H1 (cell line): Measurements from ENCODE around the gene C16orf46. TPM values are rescaled to one million over a fixed set of nuclear protein-coding genes. Genes with fewer than 3 reads are reported as not detected.

Experiments
- CTCF ChIA-PET: fragments of 300-600 bp; sonication (Branson Sonifier 250); formaldehyde crosslinking; loops from one replicate; lab custom pipeline; 2021; ENCODE audit not compliant: partially characterized antibody; lab: Charles Lee
- POLR2A ChIA-PET: fragments of 300-600 bp; sonication (Branson Sonifier 250); formaldehyde crosslinking; loops from one replicate; lab custom pipeline; 2021; ENCODE audit warnings: inconsistent platforms; ENCODE audit not compliant: partially characterized antibody; lab: Charles Lee
- DNase-seq, 2 experiments: peaks; one replicate each; pipeline versions ENCODE4 v3.0.0 to v3.0.0-alpha.2; 2010 to 2022; ENCODE audit warnings: low spot score in 2 of 2, low read depth in 1 of 2, mixed read lengths in 1 of 2
- FAIRE-seq: peaks from 2 replicates; lab custom pipeline; 2011; peaks lifted over from hg19 to GRCh38; lab: Jason Lieb, UNC
- H2AFZ ChIP-seq: 2 replicates; pipeline ENCODE4 v1.8.1; 2012; ENCODE audit warnings: low read length, inconsistent platforms
- H2AK5ac ChIP-seq: 2 replicates; pipeline ENCODE4 v1.6.1; 2013; ENCODE audit warnings: low read depth, low read length
- H2BK120ac ChIP-seq: replicated peaks from 2 replicates; pipeline ENCODE3; 2013; ENCODE audit warnings: low read depth, low read length, inconsistent platforms
- H2BK12ac ChIP-seq: 2 replicates; pipeline ENCODE4 v1.6.1; 2013; ENCODE audit warnings: low read depth, low read length
- H2BK15ac ChIP-seq: 2 replicates; pipeline ENCODE4 v1.6.1; 2013; ENCODE audit warnings: low read length
- H2BK20ac ChIP-seq: 2 replicates; pipeline ENCODE4 v1.6.1; 2013; ENCODE audit warnings: low read length
- H2BK5ac ChIP-seq: 2 replicates; pipeline ENCODE4 v1.6.1; 2013; ENCODE audit warnings: low read depth, low read length
- H3K14ac ChIP-seq: 2 replicates; pipeline ENCODE4 v1.6.1; 2013; ENCODE audit warnings: inconsistent platforms; ENCODE audit not compliant: insufficient read length
- H3K18ac ChIP-seq: 2 replicates; pipeline ENCODE4 v1.6.1; 2013; ENCODE audit warnings: low read length; ENCODE audit errors: extremely low read depth
- H3K23ac ChIP-seq: 2 replicates; pipeline ENCODE4 v1.6.1; 2013; ENCODE audit warnings: inconsistent platforms; ENCODE audit not compliant: insufficient read length
- H3K23me2 ChIP-seq: 2 replicates; pipeline ENCODE4 v1.6.1; 2013; ENCODE audit warnings: low read depth, low read length
- H3K27ac ChIP-seq: 2 replicates; pipeline ENCODE4 v1.6.1; 2011; ENCODE audit warnings: low read depth, low read length, inconsistent platforms
- H3K27me3 ChIP-seq, 4 experiments: replicated peaks in 1 of 4; 1 replicate in 1 of 4; 2 replicates in 3 of 4; pipeline versions ENCODE4 v1.6.1 to v1.8.1; 2011 to 2013; ENCODE audit warnings: low read length in 3 of 4, mild to moderate bottlenecking in 3 of 4, inconsistent platforms in 2 of 4, mixed read lengths in 2 of 4, moderate library complexity in 1 of 4; ENCODE audit not compliant: control insufficient read depth in 3 of 4, insufficient read depth in 3 of 4; ENCODE audit errors: extremely low read depth in 1 of 4
- H3K36me3 ChIP-seq, 4 experiments: 2 replicates each; pipeline versions ENCODE4 v1.6.1 to v1.8.1; 2011 to 2013; ENCODE audit warnings: mild to moderate bottlenecking in 4 of 4, low read length in 3 of 4, moderate library complexity in 2 of 4, control low read depth in 1 of 4, inconsistent platforms in 1 of 4; ENCODE audit not compliant: insufficient read depth in 4 of 4, control insufficient read depth in 2 of 4
- H3K4ac ChIP-seq: replicated peaks from 2 replicates; pipeline ENCODE3; 2013; ENCODE audit warnings: low read length, low read depth, mixed read lengths, inconsistent platforms; ENCODE audit not compliant: insufficient read length
- H3K4me1 ChIP-seq, 4 experiments: replicated peaks in 1 of 4; 1 replicate in 1 of 4; 2 replicates in 3 of 4; pipeline versions ENCODE4 v1.6.1 to v1.8.1; 2011 to 2013; ENCODE audit warnings: low read length in 3 of 4, inconsistent platforms in 2 of 4, mixed read lengths in 1 of 4; ENCODE audit not compliant: insufficient read depth in 4 of 4, control insufficient read depth in 3 of 4
- H3K4me2 ChIP-seq, 2 experiments: 2 replicates each; pipeline versions ENCODE4 v1.6.1 to v1.8.1; 2011 to 2013; ENCODE audit warnings: low read depth in 2 of 2, low read length in 2 of 2, control low read depth in 1 of 2, inconsistent platforms in 1 of 2, mild to moderate bottlenecking in 1 of 2; ENCODE audit not compliant: insufficient read depth in 1 of 2
- H3K4me3 ChIP-seq, 4 experiments: fragments of 200-600, 300-600 bp in 1 of 4; sonication (generic), shearing (Covaris generic), sonication (Bioruptor Twin) in 1 of 4; 2 replicates each; pipeline versions ENCODE4 v1.5.1 to v1.8.1; 2011 to 2016; ENCODE audit warnings: low read length in 4 of 4, low read depth in 3 of 4, control low read depth in 2 of 4, inconsistent platforms in 2 of 4, mild to moderate bottlenecking in 2 of 4, mixed read lengths in 1 of 4, moderate library complexity in 1 of 4; ENCODE audit not compliant: insufficient read depth in 2 of 4; ENCODE audit errors: extremely low read depth in 1 of 4
- H3K56ac ChIP-seq: replicated peaks from 2 replicates; pipeline ENCODE3; 2013; ENCODE audit warnings: low read depth, mild to moderate bottlenecking, mixed read lengths, low read length, inconsistent platforms; ENCODE audit not compliant: insufficient read length
- H3K79me1 ChIP-seq: 2 replicates; pipeline ENCODE4 v1.6.1; 2013; ENCODE audit warnings: low read depth, low read length, control low read depth
- H3K79me2 ChIP-seq, 2 experiments: 2 replicates each; pipeline versions ENCODE4 v1.6.1 to v1.8.1; 2012 to 2013; ENCODE audit warnings: low read length in 2 of 2, mild to moderate bottlenecking in 2 of 2, inconsistent platforms in 1 of 2; ENCODE audit not compliant: insufficient read depth in 2 of 2, control insufficient read depth in 1 of 2
- H3K9ac ChIP-seq, 4 experiments: replicated peaks in 1 of 4; 1 replicate in 1 of 4; 2 replicates in 3 of 4; pipeline versions ENCODE4 v1.6.1 to v1.8.1; 2011 to 2013; ENCODE audit warnings: low read depth in 3 of 4, low read length in 3 of 4, control low read depth in 2 of 4, mild to moderate bottlenecking in 2 of 4, moderate library complexity in 2 of 4, inconsistent platforms in 1 of 4; ENCODE audit errors: extremely low read depth in 1 of 4
- H3K9me3 ChIP-seq, 2 experiments: 2 replicates each; pipeline versions ENCODE4 v1.6.1 to v1.8.1; 2012 to 2013; ENCODE audit warnings: mild to moderate bottlenecking in 2 of 2, moderate library complexity in 2 of 2, control low read depth in 1 of 2, inconsistent platforms in 1 of 2, low read depth in 1 of 2, low read length in 1 of 2, mixed read lengths in 1 of 2; ENCODE audit not compliant: insufficient read depth in 2 of 2
- H4K20me1 ChIP-seq, 2 experiments: replicated peaks in 1 of 2; 2 replicates each; pipeline versions ENCODE3 to v1.8.1; 2011 to 2013; ENCODE audit warnings: inconsistent platforms in 2 of 2, low read length in 2 of 2, mild to moderate bottlenecking in 1 of 2; ENCODE audit not compliant: insufficient read depth in 2 of 2, control insufficient read depth in 1 of 2
- H4K5ac ChIP-seq: 2 replicates; pipeline ENCODE4 v1.6.1; 2013; ENCODE audit warnings: low read length, low read depth, mixed read lengths, inconsistent platforms; ENCODE audit not compliant: insufficient read length
- H4K8ac ChIP-seq: 2 replicates; pipeline ENCODE4 v1.8.0; 2013; ENCODE audit warnings: mild to moderate bottlenecking, moderate library complexity, low read length, inconsistent platforms; ENCODE audit not compliant: insufficient read depth; ENCODE audit errors: extremely low read depth
- H4K91ac ChIP-seq: replicated peaks from 2 replicates; pipeline ENCODE3; 2013; ENCODE audit warnings: low read length, mixed read lengths, inconsistent platforms; ENCODE audit not compliant: insufficient read length
- CEBPB ChIP-seq: IDR thresholded peaks from 2 replicates; pipeline ENCODE4 v1.6.1; 2012; ENCODE audit warnings: low read depth, low read length
- FOSL1 ChIP-seq: IDR thresholded peaks from 2 replicates; pipeline ENCODE4 v1.6.1; 2011; ENCODE audit warnings: mild to moderate bottlenecking, low read depth, low read length, moderate library complexity; ENCODE audit not compliant: insufficient read depth
- WGBS, 2 experiments: shearing (Covaris generic) in 1 of 2; methylation state at CpG; one replicate each; pipeline versions ENCODE4 v1.1.6 to v1.1.7; 2013 to 2015; ENCODE audit warnings: low lambda C conversion rate in 2 of 2, mixed read lengths in 2 of 2, inconsistent platforms in 1 of 2, low coverage in 1 of 2, missing lambda C conversion rate in 1 of 2; ENCODE audit not compliant: insufficient replicate concordance in 2 of 2, insufficient coverage in 1 of 2, insufficient read length in 1 of 2; ENCODE audit errors: extremely low coverage in 1 of 2, missing lambda C conversion rate in 1 of 2; 5-methylcytosine and 5-hydroxymethylcytosine counted together
- polyA plus RNA-seq, 7 experiments: library from polyadenylated mRNA; depleted of rRNA in 3 of 7; stranded (reverse) in 5 of 7; unstranded in 2 of 7; fragments of >200 nt in 5 of 7; fragments of 200-250 nt in 2 of 7; gene quantifications; 1 replicate in 5 of 7; 2 replicates in 1 of 7; 4 replicates in 1 of 7; pipeline versions ENCODE4 v1.2.1 to v1.2.3, GENCODE V29; 2011 to 2013; ENCODE audit warnings: missing spikeins in 2 of 7, mixed read lengths in 2 of 7
- total RNA-seq: library from RNA; stranded (reverse); fragmentation: NEBNext Ultra II Directional; extraction: Animal tissue kit (Norgen Biotek cat#: 25700); gene quantifications from 2 replicates; pipeline ENCODE4 v1.2.1, GENCODE V29; 2021

C16orf46 gene
- total and polyA plus RNA-seq, 2 of the 8 experiments (the other 6 are each of a cell fraction or from before 2014, with no cell fraction given), result 0.48 to 0.60 TPM

- Histone ChIP-seq H3K14ac (no peak overlapping the region), H4K91ac (no peak overlapping the region), H3K27ac (no peak overlapping the region), H2BK5ac (no peak overlapping the region), H3K18ac (no peak overlapping the region), H3K23me2 (peaks cover 6% of the 10 kb centered on the region; the same call in 1 of the 2 replicates), H3K27me3 (no peaks in the 10 kb centered on the region), H4K20me1 (peaks cover 0 to 2% of the 10 kb centered on the region in 2 experiments), H3K4ac (no peak overlapping the region), H3K4me1 (no peaks in the 10 kb centered on the region), H3K79me2 (no peaks in the 10 kb centered on the region), H2BK120ac (no peak overlapping the region), H2BK12ac (no peak overlapping the region), H3K79me1 (no peaks in the 10 kb centered on the region), H3K36me3 (peaks cover 0 to 20% (median 2%) of the 10 kb centered on the region in 4 experiments; a peak in 2 of 8 replicates), H3K56ac (no peak overlapping the region), H3K9me3 (no peaks in the 10 kb centered on the region), H4K8ac (no peak overlapping the region), H3K23ac (no peak overlapping the region), H2BK20ac (no peak overlapping the region), H2AK5ac (no peak overlapping the region), H3K4me3 (no peak overlapping the region), H3K9ac (no peak overlapping the region), H3K4me2 (no peak overlapping the region), H4K5ac (no peak overlapping the region), H2AFZ (no peak overlapping the region), H2BK15ac (no peak overlapping the region)
- CTCF ChIA-PET, result no interaction called here
- TF ChIP-seq CEBPB (peak; percentile 44; the same call in 1 of the 2 replicates), FOSL1 (no peak)
- DNase-seq (no peak), FAIRE-seq (no peak)
- 97% methylated on average over 4 of the region's 4 CpGs; no CpG with 5 or more reads in 1 of the 2 experiments for WGBS, 2 experiments
- POLR2A ChIA-PET, result interaction anchor here (1.0 kb wide), 1 partner anchor 61 kb away, joined by 3 read pairs; no protein-coding TSS in a partner anchor
Measured at GRCh38 chr16:81081014-81081413, 4.0 kb upstream of the C16orf46 start.
